GM10847 (cell line): ENCODE results near the gene NSL1.

Experiments used
- POLR2A ChIP-seq: IDR thresholded peaks from 2 replicates; pipeline ENCODE4 v1.6.1; 2011; ENCODE audit not compliant: insufficient read length; ENCODE audit errors: extremely low read depth

The NSL1 gene

GRCh38 chr1:212685429-212685828 lies 106.1 kb downstream of the NSL1 start:
- no peak for TF ChIP-seq POLR2A

GRCh38 chr1:212684521-212685090 lies 107.0 kb downstream of the NSL1 start:
- no peak for TF ChIP-seq POLR2A

GRCh38 chr1:212684076-212684475 lies 107.5 kb downstream of the NSL1 start:
- no peak for TF ChIP-seq POLR2A

DNA sequence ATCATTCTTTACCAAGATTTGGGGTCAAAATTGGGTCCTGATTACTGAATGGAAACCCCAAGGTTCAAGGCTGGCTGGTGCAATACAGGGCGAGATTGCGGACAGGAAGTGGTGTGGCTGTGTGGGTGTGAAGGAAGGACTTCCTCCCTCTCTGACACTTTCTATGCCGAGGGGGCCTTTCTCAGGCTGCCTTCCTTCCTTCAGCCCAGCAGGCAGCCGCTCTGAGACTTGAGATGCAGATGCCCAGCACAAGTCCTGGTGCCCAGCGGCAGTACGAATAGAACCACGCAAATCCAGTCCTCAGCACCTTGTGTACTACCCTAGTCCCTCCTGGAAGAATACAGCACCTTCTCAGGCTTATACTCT lies 108.2 kb downstream of the NSL1 start:
- peak; percentile 33 for TF ChIP-seq POLR2A

DNA sequence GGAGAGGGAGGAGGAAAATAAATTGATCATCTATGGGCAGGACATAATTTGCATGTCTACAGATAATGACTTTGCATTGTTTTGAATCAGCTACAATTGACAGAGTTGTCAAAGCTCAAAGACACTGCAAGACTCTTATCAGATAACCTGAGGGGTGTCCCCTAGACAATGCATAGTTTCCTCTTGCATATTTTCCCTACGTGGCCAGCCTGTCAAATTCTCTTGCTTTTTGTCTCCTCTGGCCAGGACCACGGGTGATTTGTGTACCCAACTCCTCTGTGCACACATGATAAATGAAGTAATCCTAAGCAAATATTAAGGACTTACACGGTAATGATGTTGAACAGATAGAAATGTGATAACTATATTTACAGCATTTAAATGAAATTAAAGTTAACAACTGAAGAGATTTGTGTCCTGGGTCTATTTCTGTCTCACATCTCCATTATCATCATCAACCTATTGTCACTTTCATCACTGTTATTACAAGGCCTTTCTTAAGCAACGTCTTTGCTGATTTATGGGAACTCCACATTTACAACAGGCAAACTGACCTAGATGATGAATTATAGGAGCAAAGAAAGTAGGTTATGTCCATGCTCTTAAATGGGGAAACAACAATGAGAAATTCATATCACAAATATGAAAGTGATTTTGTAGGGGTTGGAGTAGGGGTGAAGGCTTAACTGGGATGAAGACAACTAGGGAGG lies 110.7 kb downstream of the NSL1 start:
- no peak for TF ChIP-seq POLR2A

GRCh38 chr1:212678456-212679410 lies 112.8 kb downstream of the NSL1 start:
- no peak for TF ChIP-seq POLR2A

- no peak for TF ChIP-seq POLR2A
These were observed 114.0 kb downstream of the NSL1 start for GRCh38 chr1:212677573-212677972.

- TF ChIP-seq POLR2A: no peak
These were observed 114.4 kb downstream of the NSL1 start for GRCh38 chr1:212677136-212677535.
